Loucy (cell line): ENCODE results near the gene NDUFAB1.

Experiments used
- EZH2phosphoT487 ChIP-seq: fragments of 200-600 bp; IDR thresholded peaks from 2 replicates; pipeline ENCODE4 v1.6.1; 2018; ENCODE audit warnings: antibody characterized with exemption, mild to moderate bottlenecking, moderate library complexity, borderline replicate concordance
- TF ChIP-seq, protein P1 (sequence below): fragments of 200-600 bp; sonication (generic); conservative IDR thresholded peaks from 2 replicates; pipeline ENCODE4 v1.5.1; 2014; ENCODE audit warnings: mild to moderate bottlenecking, antibody characterized with exemption, low read length

DNA sequence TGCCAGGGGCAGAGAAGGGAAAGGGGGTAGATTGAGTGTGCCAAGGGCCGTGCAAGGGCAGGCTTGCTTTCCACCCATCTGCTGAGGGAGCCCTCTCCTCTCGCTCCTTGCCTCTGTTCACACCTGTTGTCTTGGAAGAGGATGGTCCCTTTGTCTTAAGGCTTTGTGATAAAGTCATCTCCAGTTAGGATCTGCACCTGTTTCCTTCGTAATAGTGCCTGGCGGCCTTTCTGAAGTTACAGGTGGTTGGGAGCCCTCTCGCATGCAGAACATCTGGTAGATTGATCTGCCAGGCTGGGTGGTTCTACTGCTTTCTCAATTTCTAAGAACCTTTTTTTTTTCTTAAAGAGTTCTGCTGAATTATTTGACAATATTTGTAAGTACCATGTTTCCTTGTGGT lies 22.3 kb downstream of the NDUFAB1 start:
- no peak for TF ChIP-seq EZH2phosphoT487
- TF ChIP-seq, protein P1, sequence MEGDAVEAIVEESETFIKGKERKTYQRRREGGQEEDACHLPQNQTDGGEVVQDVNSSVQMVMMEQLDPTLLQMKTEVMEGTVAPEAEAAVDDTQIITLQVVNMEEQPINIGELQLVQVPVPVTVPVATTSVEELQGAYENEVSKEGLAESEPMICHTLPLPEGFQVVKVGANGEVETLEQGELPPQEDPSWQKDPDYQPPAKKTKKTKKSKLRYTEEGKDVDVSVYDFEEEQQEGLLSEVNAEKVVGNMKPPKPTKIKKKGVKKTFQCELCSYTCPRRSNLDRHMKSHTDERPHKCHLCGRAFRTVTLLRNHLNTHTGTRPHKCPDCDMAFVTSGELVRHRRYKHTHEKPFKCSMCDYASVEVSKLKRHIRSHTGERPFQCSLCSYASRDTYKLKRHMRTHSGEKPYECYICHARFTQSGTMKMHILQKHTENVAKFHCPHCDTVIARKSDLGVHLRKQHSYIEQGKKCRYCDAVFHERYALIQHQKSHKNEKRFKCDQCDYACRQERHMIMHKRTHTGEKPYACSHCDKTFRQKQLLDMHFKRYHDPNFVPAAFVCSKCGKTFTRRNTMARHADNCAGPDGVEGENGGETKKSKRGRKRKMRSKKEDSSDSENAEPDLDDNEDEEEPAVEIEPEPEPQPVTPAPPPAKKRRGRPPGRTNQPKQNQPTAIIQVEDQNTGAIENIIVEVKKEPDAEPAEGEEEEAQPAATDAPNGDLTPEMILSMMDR, result no peak
